HCT116 (cell line): Measurements from ENCODE around the gene NCBP2L. TPM values are rescaled to one million over a fixed set of nuclear protein-coding genes. Genes with fewer than 3 reads are reported as not detected.

Experiments used
- ATAC-seq: fragments of 200-7000 bp; cut with Tn5 transposase; 2 replicates; pipeline ENCODE4 v1.9.1; 2020; ENCODE audit warnings: mild to moderate bottlenecking, moderate library complexity
- BruUV-seq: library from RNA; stranded (reverse); fragments of 400-500 nt; replicated peaks from 2 replicates; lab custom pipeline; 2021; lab: Mats Ljungman, UMichigan
- CTCF ChIA-PET: fragments of 300-600 bp; sonication (Branson Sonifier 250); formaldehyde crosslinking; loops from one replicate; lab custom pipeline; 2021; ENCODE audit warnings: antibody characterized with exemption; lab: Charles Lee
- POLR2A ChIA-PET: fragments of 300-600, 350-600 bp; sonication (Branson Sonifier 250); formaldehyde crosslinking; loops from one replicate; lab custom pipeline; 2021; ENCODE audit warnings: antibody characterized with exemption; lab: Charles Lee
- RAD21 ChIA-PET, 2 experiments: fragments of 300-600 bp; sonication (Branson Sonifier 250); formaldehyde crosslinking; loops; one replicate each; lab custom pipeline; 2023; ENCODE audit warnings: low total read pairs in 2 of 2; ENCODE audit not compliant: uncharacterized antibody in 2 of 2, unreplicated experiment in 2 of 2, low non-redundant PET in 1 of 2; lab: Charles Lee
- DNase-seq: peaks from one replicate; pipeline ENCODE4 v3.0.0-alpha.2; 2010; ENCODE audit warnings: low read depth, low spot score
- H2AFZ ChIP-seq: fragments of 200-600 bp; shearing (Covaris generic), sonication (generic); 2 replicates; pipeline ENCODE4 v1.6.1; 2017; ENCODE audit warnings: low read depth, mixed run types, mixed read lengths, antibody characterized with exemption, low read length; ENCODE audit not compliant: poor library complexity, severe bottlenecking
- H3K27ac ChIP-seq: 2 replicates; pipeline ENCODE4 v1.5.1; 2012; ENCODE audit warnings: low read depth, low read length
- H3K27me3 ChIP-seq: fragments of 200-600 bp; sonication (generic); 2 replicates; pipeline ENCODE4 v1.6.1; 2016; ENCODE audit warnings: mixed run types, low read length, mixed read lengths; ENCODE audit not compliant: insufficient read depth
- H3K36me3 ChIP-seq, 2 experiments: fragments of 200-500 bp in 1 of 2; fragments of 200-600 bp in 1 of 2; sonication (Bioruptor generic) in 1 of 2; sonication (generic) in 1 of 2; 2 replicates each; pipeline versions ENCODE4 v1.5.1 to v1.6.1; 2014 to 2016; ENCODE audit warnings: low read length in 2 of 2, inconsistent platforms in 1 of 2, mixed read lengths in 1 of 2, mixed run types in 1 of 2; ENCODE audit not compliant: insufficient read depth in 2 of 2, control insufficient read depth in 1 of 2
- H3K4me1 ChIP-seq, 2 experiments: fragments of 200-600 bp in 1 of 2; sonication (generic) in 1 of 2; 2 replicates each; pipeline versions ENCODE4 v1.5.1 to v1.6.1; 2012 to 2017; ENCODE audit warnings: low read length in 2 of 2, inconsistent platforms in 1 of 2, mild to moderate bottlenecking in 1 of 2, mixed read lengths in 1 of 2, mixed run types in 1 of 2, moderate library complexity in 1 of 2; ENCODE audit not compliant: insufficient read depth in 2 of 2, control insufficient read depth in 1 of 2
- H3K4me2 ChIP-seq: fragments of 200-600 bp; sonication (generic); 2 replicates; pipeline ENCODE4 v1.6.1; 2017; ENCODE audit warnings: mixed run types, low read length, mixed read lengths
- H3K4me3 ChIP-seq, 2 experiments: fragments of 200-600 bp in 1 of 2; sonication (generic) in 1 of 2; replicated peaks in 1 of 2; 2 replicates each; pipeline ENCODE4 v1.5.1; 2011 to 2016; ENCODE audit warnings: low read length in 2 of 2, control low read depth in 1 of 2, low read depth in 1 of 2, mild to moderate bottlenecking in 1 of 2, mixed read lengths in 1 of 2, mixed run types in 1 of 2
- H3K79me2 ChIP-seq: fragments of 200-600 bp; sonication (generic); 2 replicates; pipeline ENCODE4 v1.6.1; 2017; ENCODE audit warnings: mild to moderate bottlenecking, mixed run types, low read length, moderate library complexity, mixed read lengths; ENCODE audit not compliant: insufficient read depth
- H3K9ac ChIP-seq: fragments of 200-600 bp; sonication (generic); 2 replicates; pipeline ENCODE4 v1.6.1; 2016; ENCODE audit warnings: low read length, mixed read lengths
- H3K9me2 ChIP-seq: fragments of 200-600 bp; sonication (generic), shearing (Covaris generic); 2 replicates; pipeline ENCODE4 v1.6.1; 2017; ENCODE audit warnings: mixed run types, mild to moderate bottlenecking, moderate library complexity; ENCODE audit not compliant: insufficient read depth
- H3K9me3 ChIP-seq, 2 experiments: fragments of 200-500 bp in 1 of 2; fragments of 200-600 bp in 1 of 2; sonication (Bioruptor generic) in 1 of 2; sonication (generic) in 1 of 2; 2 replicates each; pipeline ENCODE4 v1.6.1; 2014 to 2017; ENCODE audit warnings: low read length in 2 of 2, mixed read lengths in 2 of 2, inconsistent platforms in 1 of 2, low read depth in 1 of 2, mild to moderate bottlenecking in 1 of 2, mixed run types in 1 of 2, moderate library complexity in 1 of 2; ENCODE audit not compliant: control insufficient read depth in 1 of 2, insufficient read depth in 1 of 2
- H4K20me1 ChIP-seq: fragments of 200-600 bp; sonication (generic), shearing (Covaris generic); 2 replicates; pipeline ENCODE4 v1.6.1; 2017; ENCODE audit warnings: mixed run types, mild to moderate bottlenecking, moderate library complexity; ENCODE audit not compliant: insufficient read depth
- CBX3 ChIP-seq: IDR thresholded peaks from 2 replicates; pipeline ENCODE4 v1.6.1; 2012; ENCODE audit warnings: low read depth
- EGR1 ChIP-seq: IDR thresholded peaks from 2 replicates; pipeline ENCODE4 v1.6.1; 2012; ENCODE audit warnings: low read depth
- ELF1 ChIP-seq: IDR thresholded peaks from 2 replicates; pipeline ENCODE4 v1.6.1; 2012; ENCODE audit warnings: low read depth, borderline replicate concordance
- EZH2 ChIP-seq: fragments of 200-600 bp; sonication (generic); IDR thresholded peaks from 2 replicates; pipeline ENCODE4 v1.6.1; 2017; ENCODE audit warnings: antibody characterized with exemption, mixed run types
- JUND ChIP-seq: IDR thresholded peaks from 2 replicates; pipeline ENCODE4 v1.6.1; 2012
- MAX ChIP-seq: IDR thresholded peaks from 2 replicates; pipeline ENCODE4 v1.6.1; 2012
- POLR2A ChIP-seq: IDR thresholded peaks from 2 replicates; pipeline ENCODE4 v1.7.0; 2011; ENCODE audit warnings: borderline replicate concordance; ENCODE audit not compliant: insufficient read depth, insufficient read length; ENCODE audit errors: extremely low read depth
- POLR2AphosphoS5 ChIP-seq: IDR thresholded peaks from 2 replicates; pipeline ENCODE4 v1.6.1; 2011; ENCODE audit warnings: mild to moderate bottlenecking, low read depth, low read length, moderate library complexity
- RAD21 ChIP-seq: IDR thresholded peaks from 2 replicates; pipeline ENCODE4 v1.6.1; 2012; ENCODE audit warnings: low read depth, mild to moderate bottlenecking
- SIN3A ChIP-seq: IDR thresholded peaks from 2 replicates; pipeline ENCODE4 v1.6.1; 2012; ENCODE audit warnings: low read depth
- YY1 ChIP-seq: IDR thresholded peaks from 2 replicates; pipeline ENCODE4 v1.6.1; 2011; ENCODE audit warnings: low read length, low read depth, moderate library complexity, mild to moderate bottlenecking; ENCODE audit not compliant: insufficient replicate concordance; ENCODE audit errors: extremely low read depth
- intact Hi-C: fragments of 100-400 bp; cut with micrococcal nuclease; formaldehyde crosslinking; loops from 2 replicates; pipeline ENCODE4 v1.10.0; 2022
- total RNA-seq: library from RNA; stranded (reverse); gene quantifications from one replicate; pipeline ENCODE4 v1.2.1, GENCODE V29; 2021; ENCODE audit not compliant: unreplicated experiment
- TF ChIP-seq, protein P1 (sequence below): IDR thresholded peaks from 2 replicates; pipeline ENCODE4 v1.6.1; 2012
- TF ChIP-seq, protein P2 (sequence below), 3 experiments: fragments of 200-600 bp in 1 of 3; sonication (generic) in 1 of 3; IDR thresholded peaks in 2 of 3; conservative IDR thresholded peaks in 1 of 3; 2 replicates each; pipeline ENCODE4 v1.5.1; 2012 to 2017; ENCODE audit warnings: low read depth in 2 of 3, low read length in 2 of 3, antibody characterized with exemption in 1 of 3, borderline replicate concordance in 1 of 3, control low read depth in 1 of 3, mild to moderate bottlenecking in 1 of 3, mixed read lengths in 1 of 3, mixed run types in 1 of 3, moderate library complexity in 1 of 3; ENCODE audit not compliant: insufficient read depth in 1 of 3
- TF ChIP-seq, protein P3 (sequence below): IDR thresholded peaks from 2 replicates; pipeline ENCODE4 v1.6.1; 2011; ENCODE audit warnings: mild to moderate bottlenecking, low read length, moderate library complexity; ENCODE audit not compliant: insufficient replicate concordance; ENCODE audit errors: extremely low read depth

Gene NCBP2L
- total RNA-seq, 1 experiment from 2014 or later = not detected

- Histone ChIP-seq H3K4me3 (no peak overlapping the region), H3K4me2 (no peak overlapping the region), H3K9me3 (no peaks in the 10 kb centered on the region), H3K79me2 (no peaks in the 10 kb centered on the region), H3K9me2 (no peaks in the 10 kb centered on the region), H3K27me3 (no peaks in the 10 kb centered on the region), H3K27ac (no peak overlapping the region), H3K4me1 (peaks cover 8 to 14% of the 10 kb centered on the region in 2 experiments; a peak in 2 of 4 replicates), H3K9ac (no peak overlapping the region), H2AFZ (no peak overlapping the region), H4K20me1 (no peaks in the 10 kb centered on the region), H3K36me3 (no peaks in the 10 kb centered on the region)
- ChIA-PET RAD21 (no interaction called here), CTCF (interaction anchor here (1.7 kb wide), 1 partner anchor 101 kb away, joined by 9 read pairs; no protein-coding TSS in a partner anchor), POLR2A (no interaction called here)
- BruUV-seq = no TSS peak
- DNase-seq (no peak), ATAC-seq (no peak)
- intact Hi-C loops = loop anchor here (10.0 kb wide), 1 partner anchor 59 kb away; no protein-coding TSS in a partner anchor
- no peak for TF ChIP-seq POLR2AphosphoS5
These were observed 3.6 kb upstream of the NCBP2L start for GRCh38 chrX:107773906-107774435.

DNA sequence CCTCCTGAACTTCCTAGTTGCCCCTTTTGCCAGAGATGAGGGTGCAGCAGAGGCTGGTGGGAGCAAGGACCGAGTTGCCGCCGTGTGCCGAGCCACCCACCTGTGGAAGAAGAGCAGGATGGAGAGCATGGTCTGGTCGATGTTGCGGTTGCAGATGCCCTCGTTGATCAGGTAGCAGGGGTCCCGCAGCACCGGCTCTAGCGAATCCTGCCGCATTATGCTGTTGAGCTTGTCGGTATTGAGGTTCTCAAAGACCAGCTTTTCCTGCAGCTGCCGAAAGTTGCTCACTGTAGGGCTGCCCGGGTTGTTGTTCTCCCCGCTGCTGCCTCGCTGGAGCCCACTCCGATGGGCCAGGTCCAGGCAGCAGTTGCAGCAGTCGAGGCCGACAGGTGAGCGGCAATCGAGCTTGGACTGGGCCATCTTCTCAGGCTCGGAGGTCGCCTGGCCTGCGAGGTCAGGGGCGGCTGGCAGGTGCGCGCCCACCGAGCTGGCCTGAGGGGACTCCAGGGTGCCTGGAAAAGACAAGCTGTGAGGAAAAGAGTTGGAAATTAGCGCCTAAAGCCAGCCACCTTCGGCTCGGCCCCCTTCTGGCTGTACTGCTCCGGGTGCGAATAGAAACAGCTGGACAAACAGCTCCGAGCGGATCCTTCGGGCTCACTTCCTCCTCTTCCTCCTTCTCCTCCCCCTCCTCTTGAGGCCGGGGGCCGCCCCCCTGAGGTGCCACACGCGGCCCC is 2.4 kb upstream of the NCBP2L start:
- Histone ChIP-seq H3K9me2 (no peaks in the 10 kb centered on the region), H2AFZ (no peak overlapping the region), H3K79me2 (no peaks in the 10 kb centered on the region), H3K4me1 (peaks cover 8 to 14% of the 10 kb centered on the region in 2 experiments; a peak in 2 of 4 replicates), H3K27me3 (no peaks in the 10 kb centered on the region), H3K9ac (no peak overlapping the region), H3K4me3 (peak overlapping the region; percentile 38 to 55), H3K27ac (no peak overlapping the region), H3K9me3 (no peaks in the 10 kb centered on the region), H3K4me2 (peak overlapping the region; percentile 78), H4K20me1 (no peaks in the 10 kb centered on the region), H3K36me3 (no peaks in the 10 kb centered on the region)
- TF ChIP-seq SIN3A = no peak
- TF ChIP-seq, protein P1, sequence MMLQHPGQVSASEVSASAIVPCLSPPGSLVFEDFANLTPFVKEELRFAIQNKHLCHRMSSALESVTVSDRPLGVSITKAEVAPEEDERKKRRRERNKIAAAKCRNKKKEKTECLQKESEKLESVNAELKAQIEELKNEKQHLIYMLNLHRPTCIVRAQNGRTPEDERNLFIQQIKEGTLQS = no peak
- TF ChIP-seq RAD21 = no peak
- TF ChIP-seq EGR1 = no peak
- TF ChIP-seq POLR2AphosphoS5 = no peak
- TF ChIP-seq, protein P2, sequence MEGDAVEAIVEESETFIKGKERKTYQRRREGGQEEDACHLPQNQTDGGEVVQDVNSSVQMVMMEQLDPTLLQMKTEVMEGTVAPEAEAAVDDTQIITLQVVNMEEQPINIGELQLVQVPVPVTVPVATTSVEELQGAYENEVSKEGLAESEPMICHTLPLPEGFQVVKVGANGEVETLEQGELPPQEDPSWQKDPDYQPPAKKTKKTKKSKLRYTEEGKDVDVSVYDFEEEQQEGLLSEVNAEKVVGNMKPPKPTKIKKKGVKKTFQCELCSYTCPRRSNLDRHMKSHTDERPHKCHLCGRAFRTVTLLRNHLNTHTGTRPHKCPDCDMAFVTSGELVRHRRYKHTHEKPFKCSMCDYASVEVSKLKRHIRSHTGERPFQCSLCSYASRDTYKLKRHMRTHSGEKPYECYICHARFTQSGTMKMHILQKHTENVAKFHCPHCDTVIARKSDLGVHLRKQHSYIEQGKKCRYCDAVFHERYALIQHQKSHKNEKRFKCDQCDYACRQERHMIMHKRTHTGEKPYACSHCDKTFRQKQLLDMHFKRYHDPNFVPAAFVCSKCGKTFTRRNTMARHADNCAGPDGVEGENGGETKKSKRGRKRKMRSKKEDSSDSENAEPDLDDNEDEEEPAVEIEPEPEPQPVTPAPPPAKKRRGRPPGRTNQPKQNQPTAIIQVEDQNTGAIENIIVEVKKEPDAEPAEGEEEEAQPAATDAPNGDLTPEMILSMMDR (IDR thresholded peaks at IDR 0.05 in 2 of 3, conservative IDR thresholded peaks at IDR 0.05 in 1 of 3; ENCODE audit: borderline replicate concordance in 1 of 3, insufficient read depth in 1 of 3, low read depth in 2 of 3, low read length in 2 of 3) = no peak
- TF ChIP-seq CBX3 = no peak
- no peak for TF ChIP-seq EZH2
- no peak for TF ChIP-seq JUND
- no peak for TF ChIP-seq MAX
- no peak for TF ChIP-seq ELF1
- TF ChIP-seq, protein P3, sequence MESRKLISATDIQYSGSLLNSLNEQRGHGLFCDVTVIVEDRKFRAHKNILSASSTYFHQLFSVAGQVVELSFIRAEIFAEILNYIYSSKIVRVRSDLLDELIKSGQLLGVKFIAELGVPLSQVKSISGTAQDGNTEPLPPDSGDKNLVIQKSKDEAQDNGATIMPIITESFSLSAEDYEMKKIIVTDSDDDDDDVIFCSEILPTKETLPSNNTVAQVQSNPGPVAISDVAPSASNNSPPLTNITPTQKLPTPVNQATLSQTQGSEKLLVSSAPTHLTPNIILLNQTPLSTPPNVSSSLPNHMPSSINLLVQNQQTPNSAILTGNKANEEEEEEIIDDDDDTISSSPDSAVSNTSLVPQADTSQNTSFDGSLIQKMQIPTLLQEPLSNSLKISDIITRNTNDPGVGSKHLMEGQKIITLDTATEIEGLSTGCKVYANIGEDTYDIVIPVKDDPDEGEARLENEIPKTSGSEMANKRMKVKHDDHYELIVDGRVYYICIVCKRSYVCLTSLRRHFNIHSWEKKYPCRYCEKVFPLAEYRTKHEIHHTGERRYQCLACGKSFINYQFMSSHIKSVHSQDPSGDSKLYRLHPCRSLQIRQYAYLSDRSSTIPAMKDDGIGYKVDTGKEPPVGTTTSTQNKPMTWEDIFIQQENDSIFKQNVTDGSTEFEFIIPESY = no peak
- TF ChIP-seq POLR2A = no peak
- TF ChIP-seq YY1 = no peak
- RAD21 ChIA-PET = interaction anchor here (0.7 to 2.6 kb wide), 3 partner anchors 102 to 114 kb away, joined by 3 to 14 read pairs (median 3); no protein-coding TSS in a partner anchor
- DNase-seq (no peak), ATAC-seq (peak; percentile 25)
- intact Hi-C loops = loop anchor here (5.0 to 10.0 kb wide), 3 partner anchors 60 to 233 kb away; no protein-coding TSS in a partner anchor
- CTCF ChIA-PET = interaction anchor here (1.4 to 3.8 kb wide), 3 partner anchors 102 to 776 kb away, joined by 5 to 45 read pairs (median 9); no protein-coding TSS in a partner anchor
- BruUV-seq = no TSS peak
- POLR2A ChIA-PET = interaction anchor here (1.3 kb wide), 1 partner anchor 58 kb away, joined by 3 read pairs; no protein-coding TSS in a partner anchor
